ENCODE measurements around the gene EPHX1. TPM values are rescaled to one million over a fixed set of nuclear protein-coding genes. Genes with fewer than 3 reads are reported as not detected.
"Not testable (repeated sequence)": the region's sequence is repeated elsewhere in the genome, so short reads cannot be mapped to it uniquely, and the experiment has no call there.

EPHX1 gene
- total RNA-seq, 2 experiments from 2014 or later: 0.93 to 1.0 TPM

GRCh38 chr1:225824533-225824941, 14.6 kb downstream of the EPHX1 start:
- CTCF ChIA-PET: no interaction called here
- no peaks in the 10 kb centered on the region for H3K4me1 Mint-ChIP-seq
- H3K27me3 Mint-ChIP-seq: peaks cover 2% of the 10 kb centered on the region
- no peaks in the 10 kb centered on the region for H3K9me3 Mint-ChIP-seq
- no peaks in the 10 kb centered on the region for H3K36me3 Mint-ChIP-seq (ENCODE audit: low read depth)
- H3K4me3 Mint-ChIP-seq: no peak overlapping the region
- POLR2A ChIA-PET: no interaction called here
- no peak for DNase-seq
- H3K27ac Mint-ChIP-seq: no peak overlapping the region

GRCh38 chr1:225825078-225825477, 15.2 kb downstream of the EPHX1 start:
- Mint-ChIP-seq H3K27ac (no peak overlapping the region), H3K4me3 (no peak overlapping the region), H3K27me3 (peaks cover 2% of the 10 kb centered on the region), H3K9me3 (no peaks in the 10 kb centered on the region), H3K4me1 (no peaks in the 10 kb centered on the region), H3K36me3 (ENCODE audit: low read depth) (no peaks in the 10 kb centered on the region)
- ChIA-PET CTCF (no interaction called here), POLR2A (no interaction called here)
- no peak for DNase-seq

GRCh38 chr1:225825607-225826007, 15.7 kb downstream of the EPHX1 start:
- CTCF ChIA-PET: no interaction called here
- POLR2A ChIA-PET: interaction anchor here (1.3 kb wide), 1 partner anchor 56 kb away, joined by 6 read pairs; the partner anchor contains the start of gene TMEM63A
- H3K27me3 Mint-ChIP-seq: peaks cover under 1% of the 10 kb centered on the region
- H3K27ac Mint-ChIP-seq: no peak overlapping the region
- no peaks in the 10 kb centered on the region for H3K36me3 Mint-ChIP-seq (ENCODE audit: low read depth)
- DNase-seq: no peak
- H3K4me1 Mint-ChIP-seq: no peaks in the 10 kb centered on the region
- H3K4me3 Mint-ChIP-seq: no peak overlapping the region
- H3K9me3 Mint-ChIP-seq: no peaks in the 10 kb centered on the region

GRCh38 chr1:225827076-225827475, 17.2 kb downstream of the EPHX1 start:
- DNase-seq: no peak
- CTCF ChIA-PET: no interaction called here
- POLR2A ChIA-PET: interaction anchor here (1.1 kb wide), 1 partner anchor 12 kb away, joined by 3 read pairs; no protein-coding TSS in a partner anchor
- Mint-ChIP-seq H3K36me3 (ENCODE audit: low read depth) (no peaks in the 10 kb centered on the region), H3K4me1 (no peaks in the 10 kb centered on the region), H3K27me3 (no peaks in the 10 kb centered on the region), H3K27ac (no peak overlapping the region), H3K4me3 (no peak overlapping the region), H3K9me3 (no peaks in the 10 kb centered on the region)

GRCh38 chr1:225828706-225829345, 18.9 kb downstream of the EPHX1 start:
- H3K4me1 Mint-ChIP-seq: no peaks in the 10 kb centered on the region
- H3K4me3 Mint-ChIP-seq: no peak overlapping the region
- H3K9me3 Mint-ChIP-seq: no peaks in the 10 kb centered on the region
- H3K27me3 Mint-ChIP-seq: no peaks in the 10 kb centered on the region
- CTCF ChIA-PET: no interaction called here
- DNase-seq: no peak
- POLR2A ChIA-PET: interaction anchor here (0.9 kb wide), 1 partner anchor 11 kb away, joined by 3 read pairs; no protein-coding TSS in a partner anchor
- H3K27ac Mint-ChIP-seq: no peak overlapping the region
- no peaks in the 10 kb centered on the region for H3K36me3 Mint-ChIP-seq (ENCODE audit: low read depth)

GRCh38 chr1:225830841-225831240, 20.9 kb downstream of the EPHX1 start:
- H3K36me3 Mint-ChIP-seq (ENCODE audit: low read depth): no peaks in the 10 kb centered on the region

GRCh38 chr1:225834417-225835329, 24.7 kb downstream of the EPHX1 start:
- ChIA-PET POLR2A (interaction anchor here (0.7 to 0.8 kb wide), 2 partner anchors 165 to 390 kb away, joined by 4 to 8 read pairs; no protein-coding TSS in a partner anchor), CTCF (no interaction called here)
- Mint-ChIP-seq H3K27ac (no peak overlapping the region), H3K4me3 (no peak overlapping the region), H3K27me3 (no peaks in the 10 kb centered on the region), H3K9me3 (no peaks in the 10 kb centered on the region), H3K4me1 (no peaks in the 10 kb centered on the region), H3K36me3 (ENCODE audit: low read depth) (no peaks in the 10 kb centered on the region)
- DNase-seq: no peak

More at GRCh38 chr1:225830841-225831240, 20.9 kb downstream of the EPHX1 start:
- no peak for DNase-seq
- ChIA-PET CTCF (no interaction called here), POLR2A (no interaction called here)
- Mint-ChIP-seq H3K9me3 (no peaks in the 10 kb centered on the region), H3K4me3 (no peak overlapping the region), H3K27ac (no peak overlapping the region), H3K4me1 (no peaks in the 10 kb centered on the region), H3K27me3 (no peaks in the 10 kb centered on the region)

- Mint-ChIP-seq H3K4me1 (peaks cover 1% of the 10 kb centered on the region), H3K9me3 (no peaks in the 10 kb centered on the region), H3K27ac (no peak overlapping the region), H3K36me3 (ENCODE audit: low read depth) (no peaks in the 10 kb centered on the region), H3K27me3 (no peaks in the 10 kb centered on the region), H3K4me3 (no peak overlapping the region)
- no peak for DNase-seq
- ChIA-PET POLR2A (no interaction called here), CTCF (no interaction called here)
Observed at GRCh38 chr1:225835856-225836255, 25.9 kb downstream of the EPHX1 start.

- H3K4me3 Mint-ChIP-seq; H3K4me1 Mint-ChIP-seq; H3K9me3 Mint-ChIP-seq; H3K27ac Mint-ChIP-seq; H3K27me3 Mint-ChIP-seq; CTCF ChIA-PET; POLR2A ChIA-PET; DNase-seq; H3K36me3 Mint-ChIP-seq (ENCODE audit: low read depth): not testable (repeated sequence)
Observed at GRCh38 chr1:225836296-225836695, 26.4 kb downstream of the EPHX1 start.

GRCh38 chr1:225838793-225839192, 28.9 kb downstream of the EPHX1 start:
- no peak overlapping the region for H3K4me3 Mint-ChIP-seq
- H3K9me3 Mint-ChIP-seq: no peaks in the 10 kb centered on the region
- no peaks in the 10 kb centered on the region for H3K36me3 Mint-ChIP-seq (ENCODE audit: low read depth)
- no peak overlapping the region for H3K27ac Mint-ChIP-seq
- ChIA-PET CTCF (no interaction called here), POLR2A (interaction anchor here (1.4 to 1.9 kb wide), 3 partner anchors 17 to 61 kb away, joined by 5 to 8 read pairs (median 5); partner anchors contain the start of genes SRP9 and TMEM63A)
- peaks cover 9% of the 10 kb centered on the region for H3K4me1 Mint-ChIP-seq
- DNase-seq: no peak
- H3K27me3 Mint-ChIP-seq: no peaks in the 10 kb centered on the region

- H3K27me3 Mint-ChIP-seq: no peaks in the 10 kb centered on the region
- H3K27ac Mint-ChIP-seq: no peak overlapping the region
- H3K36me3 Mint-ChIP-seq (ENCODE audit: low read depth): no peaks in the 10 kb centered on the region
- ChIA-PET CTCF (interaction anchor here (0.6 kb wide), 1 partner anchor 19 kb away, joined by 7 read pairs; no protein-coding TSS in a partner anchor), POLR2A (interaction anchor here (0.9 to 1.7 kb wide), 4 partner anchors 12 to 57 kb away, joined by 3 read pairs; no protein-coding TSS in a partner anchor)
- no peak for DNase-seq
- no peak overlapping the region for H3K4me3 Mint-ChIP-seq
- H3K9me3 Mint-ChIP-seq: no peaks in the 10 kb centered on the region
- peaks cover 9% of the 10 kb centered on the region for H3K4me1 Mint-ChIP-seq
Observed at GRCh38 chr1:225840223-225840610, 30.3 kb downstream of the EPHX1 start.

GRCh38 chr1:225840713-225841112, 30.8 kb downstream of the EPHX1 start:
- DNase-seq: no peak
- CTCF ChIA-PET: interaction anchor here (0.6 to 0.7 kb wide), 2 partner anchors 20 to 71 kb away, joined by 3 to 7 read pairs; no protein-coding TSS in a partner anchor
- Mint-ChIP-seq H3K27me3 (no peaks in the 10 kb centered on the region), H3K27ac (no peak overlapping the region), H3K9me3 (no peaks in the 10 kb centered on the region), H3K36me3 (ENCODE audit: low read depth) (no peaks in the 10 kb centered on the region), H3K4me3 (no peak overlapping the region), H3K4me1 (peaks cover 9% of the 10 kb centered on the region)
- POLR2A ChIA-PET: interaction anchor here (0.9 to 1.7 kb wide), 4 partner anchors 12 to 57 kb away, joined by 3 read pairs; no protein-coding TSS in a partner anchor

- ChIA-PET POLR2A (interaction anchor here (0.6 to 1.0 kb wide), 2 partner anchors 61 to 81 kb away, joined by 3 to 4 read pairs; no protein-coding TSS in a partner anchor), CTCF (interaction anchor here (0.9 kb wide), 1 partner anchor 69 kb away, joined by 3 read pairs; no protein-coding TSS in a partner anchor)
- peaks cover 9% of the 10 kb centered on the region for H3K36me3 Mint-ChIP-seq (ENCODE audit: low read depth)
- H3K27me3 Mint-ChIP-seq: no peaks in the 10 kb centered on the region
- H3K4me3 Mint-ChIP-seq: no peak overlapping the region
- no peak overlapping the region for H3K27ac Mint-ChIP-seq
- peaks cover 9% of the 10 kb centered on the region for H3K4me1 Mint-ChIP-seq
- DNase-seq: peak; percentile 28
- no peaks in the 10 kb centered on the region for H3K9me3 Mint-ChIP-seq
Observed at GRCh38 chr1:225842074-225842473, 32.1 kb downstream of the EPHX1 start.
